ENCODE data around the gene KCNQ1. TPM values are rescaled to one million over a fixed set of nuclear protein-coding genes. Genes with fewer than 3 reads are reported as not detected.

Gene KCNQ1
- total RNA-seq, 1 experiment from 2014 or later, result 9.2 TPM

GRCh38 chr11:2827256-2827655, 382.4 kb downstream of the KCNQ1 start:
- intact Hi-C loops (cut with micrococcal nuclease; ENCODE audit: unreplicated experiment), result no loop called here
- CTCF ChIA-PET, result no interaction called here
- Mint-ChIP-seq H3K27me3 (ENCODE audit: unreplicated experiment) (peaks cover 37% of the 10 kb centered on the region), H3K9me3 (ENCODE audit: low read depth, unreplicated experiment) (peaks cover 25% of the 10 kb centered on the region), H3K27ac (ENCODE audit: unreplicated experiment) (no peak overlapping the region), H3K36me3 (ENCODE audit: insufficient read depth, unreplicated experiment) (no peaks in the 10 kb centered on the region), H3K4me1 (ENCODE audit: low read depth, unreplicated experiment) (peaks cover 21% of the 10 kb centered on the region), H3K4me3 (ENCODE audit: low read depth, unreplicated experiment) (no peak overlapping the region)
- DNase-seq, result no peak
- no peak for TF ChIP-seq CTCF (IDR thresholded peaks at IDR 0.05; ENCODE audit: unreplicated experiment)
- no TSS peak for BruUV-seq (replicated peaks)

- TF ChIP-seq CTCF (IDR thresholded peaks at IDR 0.05; ENCODE audit: unreplicated experiment), result no peak
- BruUV-seq (replicated peaks), result no TSS peak
- no peak for DNase-seq
- Mint-ChIP-seq H3K4me1 (ENCODE audit: low read depth, unreplicated experiment) (peaks cover 21% of the 10 kb centered on the region), H3K4me3 (ENCODE audit: low read depth, unreplicated experiment) (no peak overlapping the region), H3K36me3 (ENCODE audit: insufficient read depth, unreplicated experiment) (no peaks in the 10 kb centered on the region), H3K27me3 (ENCODE audit: unreplicated experiment) (peaks cover 37% of the 10 kb centered on the region), H3K9me3 (ENCODE audit: low read depth, unreplicated experiment) (peaks cover 20% of the 10 kb centered on the region), H3K27ac (ENCODE audit: unreplicated experiment) (no peak overlapping the region)
- intact Hi-C loops (cut with micrococcal nuclease; ENCODE audit: unreplicated experiment), result no loop called here
- CTCF ChIA-PET, result no interaction called here
Measured at GRCh38 chr11:2827792-2828191, 383.0 kb downstream of the KCNQ1 start.

- DNase-seq, result no peak
- TF ChIP-seq CTCF (IDR thresholded peaks at IDR 0.05; ENCODE audit: unreplicated experiment), result no peak
- H3K27me3 Mint-ChIP-seq (ENCODE audit: unreplicated experiment), result peaks cover 37% of the 10 kb centered on the region
- no peaks in the 10 kb centered on the region for H3K36me3 Mint-ChIP-seq (ENCODE audit: insufficient read depth, unreplicated experiment)
- peaks cover 13% of the 10 kb centered on the region for H3K9me3 Mint-ChIP-seq (ENCODE audit: low read depth, unreplicated experiment)
- intact Hi-C loops (cut with micrococcal nuclease; ENCODE audit: unreplicated experiment), result no loop called here
- no TSS peak for BruUV-seq (replicated peaks)
- CTCF ChIA-PET, result no interaction called here
- H3K4me3 Mint-ChIP-seq (ENCODE audit: low read depth, unreplicated experiment), result no peak overlapping the region
- peaks cover 21% of the 10 kb centered on the region for H3K4me1 Mint-ChIP-seq (ENCODE audit: low read depth, unreplicated experiment)
- H3K27ac Mint-ChIP-seq (ENCODE audit: unreplicated experiment), result no peak overlapping the region
Measured at GRCh38 chr11:2828585-2829330, 383.9 kb downstream of the KCNQ1 start.

- intact Hi-C loops (cut with micrococcal nuclease; ENCODE audit: unreplicated experiment), result no loop called here
- no peaks in the 10 kb centered on the region for H3K36me3 Mint-ChIP-seq (ENCODE audit: insufficient read depth, unreplicated experiment)
- CTCF ChIA-PET, result interaction anchor here (0.6 kb wide), 2 partner anchors 17 to 28 kb away, joined by 3 read pairs; no protein-coding TSS in a partner anchor
- TF ChIP-seq CTCF (IDR thresholded peaks at IDR 0.05; ENCODE audit: unreplicated experiment), result no peak
- peaks cover 8% of the 10 kb centered on the region for H3K4me1 Mint-ChIP-seq (ENCODE audit: low read depth, unreplicated experiment)
- H3K9me3 Mint-ChIP-seq (ENCODE audit: low read depth, unreplicated experiment), result peaks cover 13% of the 10 kb centered on the region
- no peak overlapping the region for H3K4me3 Mint-ChIP-seq (ENCODE audit: low read depth, unreplicated experiment)
- no peak for DNase-seq
- no peak overlapping the region for H3K27ac Mint-ChIP-seq (ENCODE audit: unreplicated experiment)
- BruUV-seq (replicated peaks), result no TSS peak
- H3K27me3 Mint-ChIP-seq (ENCODE audit: unreplicated experiment), result peaks cover 41% of the 10 kb centered on the region
Measured at GRCh38 chr11:2830030-2830812, 385.4 kb downstream of the KCNQ1 start.

Data from Calu3 (cell line).